HUES48 (cell line): ENCODE data around the gene TBC1D2B.

Experiments used
- H3K27ac ChIP-seq: one replicate; pipeline ENCODE4 v1.7.0; 2013; ENCODE audit warnings: low read depth, low read length, inconsistent platforms
- H3K27me3 ChIP-seq: 2 replicates; pipeline ENCODE4 v1.6.1; 2013; ENCODE audit warnings: mild to moderate bottlenecking, low read length; ENCODE audit not compliant: control insufficient read depth, insufficient read depth
- H3K36me3 ChIP-seq: 2 replicates; pipeline ENCODE4 v1.6.1; 2013; ENCODE audit warnings: low read length; ENCODE audit not compliant: control insufficient read depth, insufficient read depth
- H3K4me1 ChIP-seq: 2 replicates; pipeline ENCODE4 v1.6.1; 2013; ENCODE audit warnings: mild to moderate bottlenecking, low read length; ENCODE audit not compliant: control insufficient read depth, insufficient read depth
- H3K4me3 ChIP-seq: 2 replicates; pipeline ENCODE4 v1.5.1; 2013; ENCODE audit warnings: mild to moderate bottlenecking, low read depth, low read length
- H3K9ac ChIP-seq: 2 replicates; pipeline ENCODE4 v1.6.1; 2013; ENCODE audit warnings: mild to moderate bottlenecking, low read depth, low read length, moderate library complexity
- H3K9me3 ChIP-seq: 2 replicates; pipeline ENCODE4 v1.6.1; 2013; ENCODE audit warnings: low read length; ENCODE audit not compliant: control insufficient read depth, insufficient read depth

Gene TBC1D2B

GRCh38 chr15:78023865-78024518 lies 53.5 kb downstream of the TBC1D2B start:
- Histone ChIP-seq H3K27ac (no peak overlapping the region), H3K9ac (no peak overlapping the region), H3K4me1 (no peaks in the 10 kb centered on the region), H3K27me3 (no peaks in the 10 kb centered on the region), H3K9me3 (no peaks in the 10 kb centered on the region), H3K4me3 (no peak overlapping the region), H3K36me3 (peaks cover 25% of the 10 kb centered on the region)

- Histone ChIP-seq H3K4me3 (no peak overlapping the region), H3K4me1 (no peaks in the 10 kb centered on the region), H3K27me3 (no peaks in the 10 kb centered on the region), H3K9me3 (no peaks in the 10 kb centered on the region), H3K27ac (no peak overlapping the region), H3K9ac (no peak overlapping the region), H3K36me3 (peaks cover 25% of the 10 kb centered on the region)
These were observed 54.3 kb downstream of the TBC1D2B start for GRCh38 chr15:78023081-78023665.

GRCh38 chr15:78021761-78022160 lies 55.8 kb downstream of the TBC1D2B start:
- Histone ChIP-seq H3K4me3 (no peak overlapping the region), H3K9ac (no peak overlapping the region), H3K27ac (no peak overlapping the region), H3K9me3 (no peaks in the 10 kb centered on the region), H3K4me1 (no peaks in the 10 kb centered on the region), H3K27me3 (no peaks in the 10 kb centered on the region), H3K36me3 (peaks cover 25% of the 10 kb centered on the region)

GRCh38 chr15:78020007-78020406 lies 57.5 kb downstream of the TBC1D2B start:
- no peak overlapping the region for H3K9ac ChIP-seq
- peaks cover 36% of the 10 kb centered on the region for H3K36me3 ChIP-seq
- no peak overlapping the region for H3K27ac ChIP-seq
- no peak overlapping the region for H3K4me3 ChIP-seq
- no peaks in the 10 kb centered on the region for H3K4me1 ChIP-seq
- no peaks in the 10 kb centered on the region for H3K9me3 ChIP-seq
- H3K27me3 ChIP-seq: no peaks in the 10 kb centered on the region

- H3K4me1 ChIP-seq: no peaks in the 10 kb centered on the region
- H3K9me3 ChIP-seq: no peaks in the 10 kb centered on the region
- no peak overlapping the region for H3K27ac ChIP-seq
- H3K9ac ChIP-seq: no peak overlapping the region
- no peaks in the 10 kb centered on the region for H3K27me3 ChIP-seq
- H3K36me3 ChIP-seq: peaks cover 30% of the 10 kb centered on the region; the same call in 1 of the 2 replicates
- H3K4me3 ChIP-seq: no peak overlapping the region
These were observed 58.4 kb downstream of the TBC1D2B start for GRCh38 chr15:78018946-78019644.

- Histone ChIP-seq H3K36me3 (peaks cover 25% of the 10 kb centered on the region; the same call in 1 of the 2 replicates), H3K27ac (no peak overlapping the region), H3K9ac (no peak overlapping the region), H3K4me3 (no peak overlapping the region), H3K9me3 (no peaks in the 10 kb centered on the region), H3K27me3 (no peaks in the 10 kb centered on the region), H3K4me1 (no peaks in the 10 kb centered on the region)
These were observed 59.1 kb downstream of the TBC1D2B start for GRCh38 chr15:78018445-78018844.

GRCh38 chr15:78016860-78017259 lies 60.7 kb downstream of the TBC1D2B start:
- peaks cover 33% of the 10 kb centered on the region for H3K36me3 ChIP-seq
- H3K27me3 ChIP-seq: no peaks in the 10 kb centered on the region
- H3K4me1 ChIP-seq: no peaks in the 10 kb centered on the region
- no peak overlapping the region for H3K9ac ChIP-seq
- no peaks in the 10 kb centered on the region for H3K9me3 ChIP-seq
- H3K4me3 ChIP-seq: no peak overlapping the region
- no peak overlapping the region for H3K27ac ChIP-seq

GRCh38 chr15:78012643-78013077 lies 64.9 kb downstream of the TBC1D2B start:
- H3K27ac ChIP-seq: no peak overlapping the region
- H3K36me3 ChIP-seq: peaks cover 37% of the 10 kb centered on the region
- H3K4me3 ChIP-seq: no peak overlapping the region

GRCh38 chr15:78010067-78010466 lies 67.4 kb downstream of the TBC1D2B start:
- no peaks in the 10 kb centered on the region for H3K9me3 ChIP-seq
- H3K4me1 ChIP-seq: no peaks in the 10 kb centered on the region
- H3K27me3 ChIP-seq: no peaks in the 10 kb centered on the region
- peaks cover 26% of the 10 kb centered on the region for H3K36me3 ChIP-seq
- no peak overlapping the region for H3K9ac ChIP-seq
- H3K4me3 ChIP-seq: no peak overlapping the region
- H3K27ac ChIP-seq: no peak overlapping the region

More at GRCh38 chr15:78012643-78013077, 64.9 kb downstream of the TBC1D2B start:
- H3K9ac ChIP-seq: no peak overlapping the region
- no peaks in the 10 kb centered on the region for H3K27me3 ChIP-seq
- no peaks in the 10 kb centered on the region for H3K4me1 ChIP-seq
- H3K9me3 ChIP-seq: no peaks in the 10 kb centered on the region

GRCh38 chr15:78007964-78008886 lies 69.3 kb downstream of the TBC1D2B start:
- no peak overlapping the region for H3K4me3 ChIP-seq
- H3K9ac ChIP-seq: no peak overlapping the region
- H3K27ac ChIP-seq: no peak overlapping the region
- H3K9me3 ChIP-seq: no peaks in the 10 kb centered on the region
- peaks cover 3% of the 10 kb centered on the region; the same call in 1 of the 2 replicates for H3K4me1 ChIP-seq
- H3K36me3 ChIP-seq: peaks cover 26% of the 10 kb centered on the region
- no peaks in the 10 kb centered on the region for H3K27me3 ChIP-seq
